ENCODE results near the gene MRPL23.

DNA sequence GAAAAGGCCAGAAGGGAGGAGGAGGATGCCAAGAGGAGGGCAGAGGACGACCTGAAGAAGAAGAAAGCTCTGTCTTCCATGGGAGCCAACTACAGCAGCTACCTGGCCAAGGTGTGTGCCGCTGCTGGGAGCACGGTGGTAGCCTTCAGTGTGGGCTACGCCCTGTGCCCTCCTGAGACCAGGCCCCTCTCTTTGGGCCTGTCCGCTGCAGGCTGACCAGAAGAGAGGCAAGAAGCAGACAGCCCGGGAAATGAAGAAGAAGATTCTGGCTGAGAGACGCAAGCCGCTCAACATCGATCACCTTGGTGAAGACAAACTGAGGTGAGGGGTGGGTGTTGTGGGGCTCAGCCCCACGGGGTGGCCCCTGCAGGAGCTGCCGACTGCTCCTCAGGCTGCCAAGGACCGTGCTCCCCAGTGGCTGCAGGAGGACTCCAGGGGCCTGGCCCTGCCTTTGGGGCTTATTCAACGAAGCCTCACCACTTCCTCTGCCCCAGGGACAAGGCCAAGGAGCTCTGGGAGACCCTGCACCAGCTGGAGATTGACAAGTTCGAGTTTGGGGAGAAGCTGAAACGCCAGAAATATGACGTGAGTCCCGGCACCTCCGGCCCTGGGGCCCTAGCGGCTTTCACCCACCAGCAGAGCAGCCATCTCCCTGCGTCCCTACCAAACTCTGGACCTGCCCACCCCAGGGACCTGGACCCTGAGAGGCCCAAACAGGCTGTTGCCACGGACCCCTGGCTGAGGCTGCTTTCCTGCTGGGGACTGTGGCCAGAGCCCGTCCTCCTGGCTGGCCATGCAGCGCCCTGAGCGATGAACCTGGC lies 12.6 kb upstream of the MRPL23 start:
- TF ChIP-seq ZNF274 (IDR thresholded peaks at IDR 0.05; ENCODE audit: low read depth, low read length), result no peak
- TF ChIP-seq YY1 (IDR thresholded peaks at IDR 0.05; ENCODE audit: insufficient read depth, insufficient read length), result no peak
